Measurements from ENCODE around the gene ATP13A2. TPM values are rescaled to one million over a fixed set of nuclear protein-coding genes. Genes with fewer than 3 reads are reported as not detected.

ATP13A2 gene
- polyA plus RNA-seq, 1 donor (not counting 4 experiments of a cell fraction or from before 2014, with no cell fraction given) = 19.7 TPM

- Histone ChIP-seq H3K4me1 (ENCODE audit: control insufficient read depth, extremely low read depth, insufficient read depth, low read length) (peaks cover 3% of the 10 kb centered on the region), H3K27me3 (ENCODE audit: control insufficient read depth, extremely low read depth, insufficient read depth, low read length) (no peaks in the 10 kb centered on the region), H3K9me3 (ENCODE audit: control insufficient read depth, low read depth, low read length) (no peaks in the 10 kb centered on the region), H3K4me3 (ENCODE audit: control insufficient read depth in 2 of 3, extremely low read depth in 1 of 3, insufficient read depth in 2 of 3, low read depth in 1 of 3, low read length in 3 of 3) (no peak overlapping the region), H3K36me3 (ENCODE audit: control insufficient read depth in 2 of 2, extremely low read depth in 1 of 2, insufficient read depth in 2 of 2, low read length in 2 of 2) (peaks cover 4 to 13% of the 10 kb centered on the region in 2 experiments), H3K27ac (ENCODE audit: control insufficient read depth, insufficient read depth, low read length) (no peak overlapping the region), H3K9ac (ENCODE audit: control insufficient read depth, extremely low read depth, insufficient read depth, low read length) (no peak overlapping the region), H3K4me2 (ENCODE audit: control insufficient read depth, extremely low read depth, insufficient read depth, low read depth, low read length) (no peak overlapping the region), H2AFZ (ENCODE audit: control insufficient read depth, low read length) (no peak overlapping the region), H4K20me1 (ENCODE audit: control insufficient read depth, extremely low read depth, insufficient read depth, low read length) (no peaks in the 10 kb centered on the region), H3K9me1 (ENCODE audit: control insufficient read depth, extremely low read depth, insufficient read depth, low read length) (no peaks in the 10 kb centered on the region), H3K79me2 (ENCODE audit: control insufficient read depth, insufficient read depth, low read length) (no peaks in the 10 kb centered on the region)
- no peak for FAIRE-seq
- no peak for TF ChIP-seq CTCF (optimal IDR thresholded peaks at IDR 0.05 in 1 of 3, IDR thresholded peaks at IDR 0.05 in 1 of 3, conservative IDR thresholded peaks at IDR 0.05 in 1 of 3; ENCODE audit: extremely low read depth in 1 of 3, insufficient read depth in 2 of 3, low read length in 3 of 3)
- no peak for TF ChIP-seq EZH2 (IDR thresholded peaks at IDR 0.05; ENCODE audit: low read length)
- dilution Hi-C loops (cut with MboI; ENCODE audit: extremely low pct_ligation_motif_present, low sequenced_read_pairs) = no loop called here
- DNase-seq (ENCODE audit: low read depth, low spot score) = no peak
Measured at GRCh38 chr1:16958475-16958874, 53.3 kb downstream of the ATP13A2 start.

GRCh38 chr1:16957731-16958130, 54.0 kb downstream of the ATP13A2 start:
- H3K27ac ChIP-seq (ENCODE audit: control insufficient read depth, insufficient read depth, low read length) = no peak overlapping the region
- H3K4me2 ChIP-seq (ENCODE audit: control insufficient read depth, extremely low read depth, insufficient read depth, low read depth, low read length) = no peak overlapping the region
- H2AFZ ChIP-seq (ENCODE audit: control insufficient read depth, low read length) = no peak overlapping the region
- H3K4me1 ChIP-seq (ENCODE audit: control insufficient read depth, extremely low read depth, insufficient read depth, low read length) = peaks cover 3% of the 10 kb centered on the region
- DNase-seq (ENCODE audit: low read depth, low spot score) (no peak), FAIRE-seq (no peak)
- no peaks in the 10 kb centered on the region for H3K9me3 ChIP-seq (ENCODE audit: control insufficient read depth, low read depth, low read length)
- H3K36me3 ChIP-seq (ENCODE audit: control insufficient read depth in 2 of 2, extremely low read depth in 1 of 2, insufficient read depth in 2 of 2, low read length in 2 of 2) = peaks cover 4 to 12% of the 10 kb centered on the region in 2 experiments
- dilution Hi-C loops (cut with MboI; ENCODE audit: extremely low pct_ligation_motif_present, low sequenced_read_pairs) = no loop called here
- H3K4me3 ChIP-seq (ENCODE audit: control insufficient read depth in 2 of 3, extremely low read depth in 1 of 3, insufficient read depth in 2 of 3, low read depth in 1 of 3, low read length in 3 of 3) = no peak overlapping the region
- H3K9me1 ChIP-seq (ENCODE audit: control insufficient read depth, extremely low read depth, insufficient read depth, low read length) = no peaks in the 10 kb centered on the region
- no peaks in the 10 kb centered on the region for H3K27me3 ChIP-seq (ENCODE audit: control insufficient read depth, extremely low read depth, insufficient read depth, low read length)
- TF ChIP-seq CTCF (optimal IDR thresholded peaks at IDR 0.05 in 1 of 3, IDR thresholded peaks at IDR 0.05 in 1 of 3, conservative IDR thresholded peaks at IDR 0.05 in 1 of 3; ENCODE audit: extremely low read depth in 1 of 3, insufficient read depth in 2 of 3, low read length in 3 of 3) (no peak), EZH2 (IDR thresholded peaks at IDR 0.05; ENCODE audit: low read length) (no peak)
- H4K20me1 ChIP-seq (ENCODE audit: control insufficient read depth, extremely low read depth, insufficient read depth, low read length) = no peaks in the 10 kb centered on the region
- H3K79me2 ChIP-seq (ENCODE audit: control insufficient read depth, insufficient read depth, low read length) = no peaks in the 10 kb centered on the region
- H3K9ac ChIP-seq (ENCODE audit: control insufficient read depth, extremely low read depth, insufficient read depth, low read length) = no peak overlapping the region

Measured in keratinocyte (primary cell).